PC-9 (cell line): Measurements from ENCODE around the gene APC. TPM values are rescaled to one million over a fixed set of nuclear protein-coding genes. Genes with fewer than 3 reads are reported as not detected.

Source experiments
- BruUV-seq: library from RNA; stranded (reverse); fragments of 400-500 nt; replicated peaks from 2 replicates; lab custom pipeline; 2021; lab: Mats Ljungman, UMichigan
- CTCF ChIA-PET: fragments of 300-600 bp; sonication (Branson Sonifier 250); formaldehyde crosslinking; loops from one replicate; lab custom pipeline; 2022; ENCODE audit warnings: antibody characterized with exemption; lab: Charles Lee
- POLR2A ChIA-PET: fragments of 300-600 bp; sonication (Branson Sonifier 250); formaldehyde crosslinking; loops from one replicate; lab custom pipeline; 2022; ENCODE audit warnings: antibody characterized with exemption; ENCODE audit not compliant: unreplicated experiment; lab: Charles Lee
- DNase-seq, 2 experiments: peaks; one replicate each; pipeline versions ENCODE4 v3.0.0 to v3.0.0-alpha.2; 2015 to 2022; ENCODE audit warnings: mixed read lengths in 1 of 2
- H2AFZ ChIP-seq: fragments of 200-600 bp; sonication (generic); 2 replicates; pipeline ENCODE4 v1.8.1; 2017; ENCODE audit warnings: antibody characterized with exemption
- H3F3A ChIP-seq: fragments of 200-600 bp; sonication (generic); 2 replicates; pipeline ENCODE4 v1.8.1; 2017; ENCODE audit warnings: antibody characterized with exemption, mild to moderate bottlenecking, low read depth; ENCODE audit not compliant: insufficient read depth
- H3K27ac ChIP-seq: fragments of 200-600 bp; sonication (generic); 2 replicates; pipeline ENCODE4 v1.6.1; 2016; ENCODE audit warnings: mixed run types
- H3K27me3 ChIP-seq: fragments of 200-600 bp; sonication (generic); 2 replicates; pipeline ENCODE4 v1.6.1; 2016; ENCODE audit warnings: low read depth, mixed run types; ENCODE audit not compliant: insufficient read depth
- H3K36me3 ChIP-seq: fragments of 200-600 bp; sonication (generic); 2 replicates; pipeline ENCODE4 v1.6.1; 2016; ENCODE audit warnings: low read depth, mixed run types
- H3K4me1 ChIP-seq: fragments of 200-600 bp; sonication (generic); replicated peaks from 2 replicates; pipeline ENCODE4 v1.6.1; 2016; ENCODE audit warnings: mixed run types; ENCODE audit not compliant: insufficient read depth
- H3K4me2 ChIP-seq: fragments of 200-600 bp; sonication (generic); 2 replicates; pipeline ENCODE4 v1.6.1; 2017; ENCODE audit warnings: mixed run types
- H3K4me3 ChIP-seq: fragments of 200-600 bp; sonication (generic); 2 replicates; pipeline ENCODE4 v1.6.1; 2016; ENCODE audit warnings: mixed run types
- H3K79me2 ChIP-seq: fragments of 200-600 bp; sonication (generic); 2 replicates; pipeline ENCODE4 v1.6.1; 2017; ENCODE audit warnings: low read depth, mixed run types
- H3K9me2 ChIP-seq: fragments of 200-600 bp; sonication (generic); 2 replicates; pipeline ENCODE4 v1.8.1; 2017; ENCODE audit warnings: mild to moderate bottlenecking; ENCODE audit not compliant: insufficient read depth
- H3K9me3 ChIP-seq: fragments of 200-600 bp; sonication (generic); 2 replicates; pipeline ENCODE4 v1.8.1; 2016; ENCODE audit warnings: low read depth; ENCODE audit not compliant: insufficient read depth
- H4K20me1 ChIP-seq: fragments of 200-600 bp; sonication (generic); 2 replicates; pipeline ENCODE4 v1.8.1; 2017; ENCODE audit not compliant: insufficient read depth
- CTCF ChIP-seq: fragments of 200-600 bp; sonication (generic); conservative IDR thresholded peaks from 2 replicates; pipeline ENCODE4 v1.6.1; 2017; ENCODE audit warnings: mixed run types, antibody characterized with exemption, mild to moderate bottlenecking, moderate library complexity
- EZH2 ChIP-seq: fragments of 200-600 bp; sonication (generic); IDR thresholded peaks from 2 replicates; pipeline ENCODE4 v1.8.0; 2017; ENCODE audit warnings: antibody characterized with exemption, low read depth
- intact Hi-C: fragments of 100-400 bp; cut with micrococcal nuclease; formaldehyde crosslinking; loops from one replicate; pipeline ENCODE4 v1.10.0; 2022; ENCODE audit not compliant: unreplicated experiment
- total RNA-seq: library from RNA; stranded (reverse); gene quantifications from 2 replicates; pipeline ENCODE4 v1.2.3, GENCODE V29; 2021

Gene APC
- total RNA-seq, 1 experiment from 2014 or later: 23.5 TPM

GRCh38 chr5:112691339-112691680, 46.4 kb upstream of the APC start:
- DNase-seq: no peak
- no peaks in the 10 kb centered on the region for H3K4me1 ChIP-seq
- no peaks in the 10 kb centered on the region for H3K79me2 ChIP-seq
- no peaks in the 10 kb centered on the region for H3K9me3 ChIP-seq
- H3K27me3 ChIP-seq: no peaks in the 10 kb centered on the region
- TF ChIP-seq CTCF (no peak), EZH2 (no peak)
- H3K36me3 ChIP-seq: no peaks in the 10 kb centered on the region
- H3K9me2 ChIP-seq: no peaks in the 10 kb centered on the region
- H3K27ac ChIP-seq: no peak overlapping the region
- BruUV-seq: no TSS peak
- no peaks in the 10 kb centered on the region for H4K20me1 ChIP-seq
- no peak overlapping the region for H3K4me3 ChIP-seq
- POLR2A ChIA-PET: interaction anchor here (0.6 kb wide), 1 partner anchor 94 kb away, joined by 11 read pairs; no protein-coding TSS in a partner anchor
- H2AFZ ChIP-seq: no peak overlapping the region
- H3F3A ChIP-seq: no peaks in the 10 kb centered on the region
- H3K4me2 ChIP-seq: no peak overlapping the region
- intact Hi-C loops: loop anchor here (1.0 to 5.0 kb wide), 2 partner anchors 66 to 916 kb away; no protein-coding TSS in a partner anchor
- CTCF ChIA-PET: interaction anchor here (1.2 kb wide), 1 partner anchor 66 kb away, joined by 5 read pairs; no protein-coding TSS in a partner anchor

- H3K4me3 ChIP-seq: no peak overlapping the region
- no peak overlapping the region for H2AFZ ChIP-seq
- H3K79me2 ChIP-seq: no peaks in the 10 kb centered on the region
- no peaks in the 10 kb centered on the region for H3K36me3 ChIP-seq
- peak; percentile 32 to 56 for DNase-seq
- no peaks in the 10 kb centered on the region for H3K27me3 ChIP-seq
- H3K4me2 ChIP-seq: no peak overlapping the region
- no peak overlapping the region for H3K27ac ChIP-seq
- BruUV-seq: no TSS peak
- no peaks in the 10 kb centered on the region for H3F3A ChIP-seq
- TF ChIP-seq CTCF: peak; percentile 67
- no peak for TF ChIP-seq EZH2
- no peaks in the 10 kb centered on the region for H3K9me3 ChIP-seq
- intact Hi-C loops: loop anchor here (1.0 to 5.0 kb wide), 2 partner anchors 66 to 916 kb away; no protein-coding TSS in a partner anchor
- POLR2A ChIA-PET: interaction anchor here (0.6 kb wide), 1 partner anchor 94 kb away, joined by 11 read pairs; no protein-coding TSS in a partner anchor
- H3K9me2 ChIP-seq: no peaks in the 10 kb centered on the region
- no peaks in the 10 kb centered on the region for H4K20me1 ChIP-seq
- CTCF ChIA-PET: interaction anchor here (0.6 to 1.2 kb wide), 3 partner anchors 18 to 361 kb away, joined by 3 to 5 read pairs (median 3); no protein-coding TSS in a partner anchor
- H3K4me1 ChIP-seq: no peaks in the 10 kb centered on the region
These were observed 45.9 kb upstream of the APC start for GRCh38 chr5:112691758-112692157.

- no peak overlapping the region for H3K27ac ChIP-seq
- no peaks in the 10 kb centered on the region for H3K36me3 ChIP-seq
- H3K27me3 ChIP-seq: no peaks in the 10 kb centered on the region
- DNase-seq: no peak
- no peaks in the 10 kb centered on the region for H3F3A ChIP-seq
- no peaks in the 10 kb centered on the region for H3K79me2 ChIP-seq
- no TSS peak for BruUV-seq
- H3K9me3 ChIP-seq: no peaks in the 10 kb centered on the region
- H4K20me1 ChIP-seq: no peaks in the 10 kb centered on the region
- POLR2A ChIA-PET: no interaction called here
- H3K4me2 ChIP-seq: no peak overlapping the region
- TF ChIP-seq EZH2: no peak
- TF ChIP-seq CTCF: no peak
- no peaks in the 10 kb centered on the region for H3K4me1 ChIP-seq
- no peaks in the 10 kb centered on the region for H3K9me2 ChIP-seq
- H2AFZ ChIP-seq: no peak overlapping the region
- CTCF ChIA-PET: interaction anchor here (0.6 to 1.2 kb wide), 5 partner anchors 18 to 790 kb away, joined by 3 to 8 read pairs (median 3); no protein-coding TSS in a partner anchor
- intact Hi-C loops: loop anchor here (5.0 kb wide), 1 partner anchor 915 kb away; no protein-coding TSS in a partner anchor
- H3K4me3 ChIP-seq: no peak overlapping the region
These were observed 45.2 kb upstream of the APC start for GRCh38 chr5:112692472-112692871.
